Inferior parietal cortex (tissue), 1 donor: Measurements from ENCODE around the gene KLF14.
"Not testable (repeated sequence)": the region's sequence is repeated elsewhere in the genome, so short reads cannot be mapped to it uniquely, and the experiment has no call there.

Experiments used
- DNase-seq: peaks from one replicate; pipeline ENCODE4 v3.0.0-alpha.2; 2016; ENCODE audit errors: extremely low spot score

The KLF14 gene

DNA sequence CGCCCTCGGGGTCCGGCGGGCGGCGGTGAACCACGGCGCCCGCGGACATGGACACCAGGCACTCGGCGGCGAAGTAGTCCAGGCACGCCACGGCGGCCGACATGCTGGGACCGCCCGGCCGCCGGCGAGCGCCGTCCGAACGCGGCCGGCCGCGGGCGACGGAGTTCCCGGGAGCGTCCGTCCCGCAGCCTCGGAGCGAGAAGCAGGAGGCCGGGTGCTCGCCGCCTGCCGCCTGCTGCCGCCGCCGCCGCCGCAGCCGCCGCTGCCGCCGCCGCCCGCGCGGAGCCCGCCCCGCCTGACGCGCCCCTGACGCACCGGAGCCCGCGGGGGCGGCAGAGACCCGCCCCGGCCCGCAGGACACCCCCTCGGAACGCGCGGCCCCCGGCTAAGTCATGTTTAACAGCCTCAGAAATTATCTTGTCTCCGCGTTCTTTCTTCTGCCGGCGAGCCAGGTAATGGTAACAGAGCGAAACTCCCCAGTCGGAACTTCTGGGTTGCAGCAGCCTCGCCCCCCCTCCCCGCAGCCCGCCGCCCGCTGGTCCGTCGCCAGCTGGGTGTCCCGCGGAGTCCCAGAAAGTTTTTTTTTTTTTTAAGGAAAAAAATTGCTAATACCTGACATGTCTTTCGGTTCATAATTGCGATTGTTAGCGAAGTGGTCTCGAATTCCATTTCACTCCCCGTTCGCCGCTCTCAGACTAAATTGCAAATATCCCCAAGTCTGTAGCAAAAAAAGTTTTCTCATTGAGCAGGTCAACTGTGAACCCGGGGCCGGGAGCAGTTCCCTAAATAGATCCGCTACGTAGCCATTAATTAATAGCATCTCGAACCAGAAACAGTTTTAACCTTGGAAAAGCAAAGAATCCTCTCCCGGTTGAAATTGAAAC, at the start of gene KLF14:
Gene KLF14 (minus strand): TSS at position 277 of the 884 bp plus-strand sequence. CDS start 174 bp downstream, at position 103.
- DNase-seq = no peak

DNA sequence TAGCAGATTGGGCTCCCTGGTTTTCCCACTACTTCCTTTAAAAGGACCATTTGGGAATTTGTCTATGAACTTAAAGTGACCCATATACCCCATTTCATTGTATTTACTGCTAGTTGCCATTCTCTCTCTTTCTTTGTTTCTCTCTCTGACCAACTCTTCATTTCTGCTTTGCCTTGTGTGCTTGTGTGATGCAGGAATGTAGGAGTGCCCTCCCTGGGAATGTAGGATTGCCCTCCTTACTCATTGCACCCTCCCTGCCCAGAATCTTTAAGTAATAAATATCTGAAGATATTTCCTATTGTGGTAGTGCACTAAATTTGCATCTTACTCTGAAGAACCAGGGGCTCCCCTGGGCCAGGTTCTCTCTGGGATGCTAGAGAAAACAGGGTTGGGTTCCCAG, 47.3 kb upstream of the KLF14 start:
- no peak for DNase-seq

DNA sequence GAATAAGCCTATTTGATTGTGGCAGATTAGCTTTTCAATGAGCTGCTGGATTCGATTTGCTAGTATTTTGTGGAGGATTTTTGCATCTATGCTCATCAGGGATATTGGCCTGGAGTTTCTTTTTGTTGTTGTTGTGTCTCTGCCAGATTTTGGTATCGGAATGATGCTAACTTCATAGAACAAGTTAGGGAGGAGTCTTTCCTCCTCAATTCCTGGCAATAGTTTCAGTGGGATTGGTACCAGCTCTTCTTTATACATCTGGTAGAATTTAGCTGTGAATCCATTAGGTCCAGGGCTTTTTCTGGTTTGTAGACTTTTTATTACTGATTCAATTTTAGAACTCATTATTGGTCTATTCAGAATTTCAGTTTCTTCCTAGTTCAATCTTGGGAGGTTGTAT, 43.4 kb upstream of the KLF14 start:
- no peak for DNase-seq

- DNase-seq = not testable (repeated sequence)
Observed at GRCh38 chr7:130772456-130772855, 38.4 kb upstream of the KLF14 start.

- no peak for DNase-seq
Observed at GRCh38 chr7:130768854-130769253, 34.8 kb upstream of the KLF14 start.

DNA sequence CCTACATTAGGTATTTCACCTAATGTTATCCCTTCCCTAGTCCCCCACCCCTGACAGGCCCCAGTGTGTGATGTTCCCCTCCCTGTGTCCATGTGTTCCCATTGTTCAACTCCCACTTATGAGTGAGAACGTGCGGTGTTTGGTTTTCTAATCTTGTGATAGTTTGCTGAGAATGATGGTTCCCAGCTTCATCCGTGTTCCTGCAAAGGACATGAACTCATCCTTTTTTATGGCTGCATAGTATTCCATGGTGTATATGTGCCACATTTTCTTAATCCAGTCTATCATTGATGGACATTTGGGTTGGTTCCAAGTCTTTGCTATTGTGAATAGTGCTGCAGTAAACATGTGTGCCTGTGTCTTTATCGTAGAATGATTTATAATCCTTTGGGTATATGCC, 30.6 kb upstream of the KLF14 start:
- not testable (repeated sequence) for DNase-seq

GRCh38 chr7:130758429-130759056, 24.5 kb upstream of the KLF14 start:
- peak; percentile 68 for DNase-seq

GRCh38 chr7:130756316-130756715, 22.3 kb upstream of the KLF14 start:
- no peak for DNase-seq

DNA sequence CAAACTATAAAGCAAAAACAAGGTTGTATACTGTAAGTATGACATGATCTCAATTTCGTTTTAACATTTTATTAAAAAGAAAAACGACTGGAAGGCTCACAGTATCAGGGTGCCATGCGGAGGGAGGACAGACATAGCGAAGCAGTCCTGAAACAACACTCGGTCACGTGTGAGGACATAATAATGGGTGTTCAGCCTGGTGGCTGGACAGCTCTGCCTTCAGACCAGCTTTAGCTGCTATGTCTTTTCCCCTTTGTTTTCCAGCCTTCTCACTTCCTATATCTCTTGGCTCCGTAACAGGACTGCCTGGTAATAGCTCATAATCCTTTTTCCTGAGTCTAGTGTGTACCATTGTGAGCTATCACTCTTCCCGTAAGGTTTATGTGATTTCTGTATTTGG, 18.4 kb upstream of the KLF14 start:
- DNase-seq = no peak

- DNase-seq = no peak
Observed at GRCh38 chr7:130750755-130751154, 16.7 kb upstream of the KLF14 start.

DNA sequence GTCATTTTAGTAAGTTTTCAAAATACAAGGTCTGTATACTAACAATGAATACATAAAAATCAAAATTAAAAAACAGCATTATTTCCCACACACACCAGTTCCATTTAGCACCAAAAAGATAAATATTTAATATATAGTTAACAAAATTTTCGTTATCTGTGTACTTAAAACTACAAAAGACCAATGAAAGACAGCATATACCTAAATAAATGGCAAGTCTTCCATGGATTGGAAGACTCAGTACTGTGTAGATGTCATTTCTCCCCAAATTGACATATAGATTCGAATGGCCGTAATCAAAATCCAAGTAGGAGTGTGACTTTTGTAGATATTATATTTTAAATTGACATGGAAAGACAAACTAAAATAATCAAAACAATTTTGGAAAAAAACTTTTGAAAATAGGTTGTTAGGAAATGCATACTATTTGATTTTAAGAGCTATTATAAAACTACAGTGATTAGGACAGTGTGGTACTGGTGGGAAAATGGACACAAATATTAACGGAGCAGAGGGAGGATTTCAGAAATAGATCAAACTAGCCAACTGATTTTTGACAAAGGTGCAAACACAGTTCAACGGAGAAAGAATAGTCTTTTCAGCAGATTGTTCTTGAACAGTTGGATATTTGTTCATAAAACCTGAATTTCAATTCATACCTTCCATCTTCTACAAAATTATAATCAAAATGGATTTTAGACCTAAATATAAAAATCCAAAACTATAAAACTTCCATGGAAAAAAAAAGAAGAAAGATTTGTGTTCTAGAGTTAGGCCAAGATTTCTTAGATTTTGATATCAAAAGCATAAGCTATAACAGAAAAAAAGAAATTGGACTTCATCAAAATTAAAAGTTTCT, 14.8 kb upstream of the KLF14 start:
- DNase-seq = no peak

DNA sequence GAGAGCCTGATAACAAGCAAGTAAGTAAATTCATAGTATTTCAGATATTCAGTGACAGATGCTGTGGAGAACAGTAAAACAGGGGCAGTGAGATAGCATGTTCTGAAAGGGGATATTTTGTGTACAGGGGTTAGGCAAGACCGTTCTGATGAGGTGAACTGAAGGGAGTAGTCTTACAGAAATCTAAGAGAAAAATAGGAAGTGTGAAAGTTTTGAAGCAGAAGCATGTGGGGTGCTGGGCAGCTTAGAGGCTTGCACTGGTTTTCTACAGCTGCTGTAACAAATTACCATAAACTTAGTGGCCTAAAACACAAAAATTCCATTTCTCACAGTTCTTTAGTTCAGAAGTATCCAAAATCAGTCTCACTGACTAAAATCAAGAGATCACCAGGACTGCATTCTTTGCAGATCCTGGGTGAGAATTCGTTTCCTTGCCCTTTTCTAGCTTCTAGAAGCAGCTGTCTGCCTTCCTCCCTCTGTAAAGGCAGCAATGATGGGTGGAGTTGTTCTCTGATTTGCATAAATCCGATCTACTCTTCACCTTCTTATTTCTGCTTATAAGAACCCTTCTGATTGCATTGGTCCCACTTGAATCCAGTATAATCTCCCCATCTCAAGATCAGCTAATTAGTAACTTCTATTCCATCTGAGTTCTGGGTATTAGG, 7.5 kb upstream of the KLF14 start:
- no peak for DNase-seq

GRCh38 chr7:130740606-130741005, 6.6 kb upstream of the KLF14 start:
- DNase-seq = no peak

DNA sequence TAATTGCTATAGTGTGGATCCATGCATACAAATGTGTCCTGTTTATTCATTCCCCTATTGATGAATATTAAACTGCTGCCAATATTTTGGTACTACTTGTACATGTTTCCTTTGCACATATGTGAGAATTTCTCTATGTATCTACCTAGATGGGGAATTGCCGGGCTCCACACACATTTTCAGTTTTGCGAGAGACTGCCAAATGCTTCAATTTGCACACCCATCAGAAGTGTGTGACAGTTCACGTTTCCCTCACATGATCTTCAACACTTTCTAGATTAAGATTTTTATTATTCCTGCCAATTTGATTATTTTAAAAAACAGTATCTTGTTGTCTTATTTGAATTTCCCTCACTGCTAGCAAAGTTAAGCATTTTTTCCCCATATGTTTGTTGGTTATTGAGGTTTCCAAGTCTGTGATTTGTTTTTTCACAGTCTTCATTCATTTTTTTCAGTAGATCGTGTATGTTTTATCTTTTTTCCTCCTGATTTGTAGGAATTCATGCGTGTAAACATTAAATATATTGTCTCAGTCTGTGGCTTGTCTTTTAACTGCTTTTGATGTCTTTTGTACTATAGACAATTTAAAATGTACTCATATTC, 2.4 kb upstream of the KLF14 start:
- DNase-seq = no peak

DNA sequence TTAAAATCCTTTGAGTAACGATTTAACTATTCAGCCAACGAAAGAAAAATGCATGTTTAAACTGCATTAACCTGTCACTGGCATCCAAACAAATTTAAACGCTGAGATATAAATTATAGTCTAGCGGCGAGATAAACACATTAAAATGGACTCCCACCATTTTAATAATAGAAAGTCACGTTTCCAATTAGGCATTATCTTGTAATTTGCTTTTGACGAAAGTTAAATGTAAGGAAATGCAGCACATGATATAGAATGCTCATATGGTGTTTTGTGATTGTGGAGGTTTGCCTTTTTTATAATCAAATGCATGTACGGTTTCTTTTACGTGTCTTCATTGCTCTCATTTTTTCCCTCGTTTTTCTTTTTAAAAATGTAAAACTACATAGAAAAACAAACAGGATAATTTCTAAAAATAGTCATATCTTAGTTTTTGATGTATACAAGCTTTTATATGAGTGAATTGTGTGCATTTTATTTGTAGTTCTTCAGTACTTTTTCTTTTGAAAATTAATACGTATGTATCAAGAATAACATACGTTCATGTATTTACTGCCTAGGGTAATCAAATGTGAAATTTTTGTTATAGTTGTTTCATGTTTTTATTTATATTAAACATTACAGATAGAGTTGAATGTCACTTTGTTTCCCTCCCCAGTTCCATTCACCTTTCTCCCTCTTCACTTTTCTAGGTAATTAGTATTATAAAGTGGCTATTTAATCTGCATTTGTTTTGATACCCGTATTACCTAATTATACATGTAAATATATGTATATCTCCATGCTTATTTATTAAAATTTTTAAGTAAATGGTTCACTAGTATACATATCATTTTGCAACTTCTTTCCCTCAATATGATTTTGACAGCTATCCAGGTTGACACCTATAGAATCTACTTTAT, 1.1 kb upstream of the KLF14 start:
- DNase-seq = no peak

DNA sequence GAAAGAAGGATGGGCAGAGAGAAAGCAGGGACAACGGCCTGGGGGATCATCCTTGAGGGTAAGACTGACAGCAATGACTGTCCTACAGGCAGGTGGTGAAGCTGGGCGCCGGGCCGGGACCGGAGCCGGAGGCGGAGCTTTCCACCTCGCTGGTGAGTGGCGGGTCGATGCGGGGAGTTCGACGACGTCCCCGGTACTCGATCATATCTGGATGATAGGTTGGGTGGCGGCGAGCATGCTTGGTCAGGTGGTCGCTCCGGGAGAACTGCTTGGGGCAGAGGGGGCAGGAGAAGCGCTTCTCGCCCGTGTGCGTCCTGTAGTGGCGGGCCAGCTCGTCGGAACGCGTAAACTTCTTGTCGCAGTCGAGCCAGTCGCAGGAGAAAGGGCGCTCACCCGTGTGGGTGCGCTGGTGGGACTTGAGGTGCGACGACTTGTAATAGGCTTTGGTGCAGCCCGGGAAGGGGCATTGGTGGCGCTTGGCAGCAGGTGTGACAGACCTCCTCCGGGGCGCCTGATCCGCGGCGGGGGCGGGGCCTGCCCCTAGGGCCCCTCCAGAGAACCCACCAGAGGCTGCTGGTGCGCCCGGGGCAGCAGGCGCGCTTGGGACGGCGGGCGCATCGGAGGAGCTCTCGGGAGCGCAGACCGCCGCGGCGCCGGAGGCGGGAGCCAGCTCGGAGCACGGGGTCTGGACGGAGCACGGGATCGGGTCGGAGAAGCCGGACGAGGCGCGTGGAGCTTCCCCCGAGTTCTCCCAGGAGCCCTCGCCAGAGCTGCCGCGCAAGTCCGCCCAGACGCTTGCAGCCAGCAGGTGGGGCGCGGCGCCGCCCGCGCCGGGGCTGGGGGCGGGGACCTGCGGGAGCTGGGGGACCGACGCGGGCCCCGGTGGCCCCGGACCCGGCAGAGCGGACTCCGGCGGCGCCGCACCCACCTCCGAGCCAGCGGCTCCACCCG, 752 bp downstream of the KLF14 start:
- no peak for DNase-seq

- no peak for DNase-seq
Observed at GRCh38 chr7:130723784-130724183, 10.2 kb downstream of the KLF14 start.

DNA sequence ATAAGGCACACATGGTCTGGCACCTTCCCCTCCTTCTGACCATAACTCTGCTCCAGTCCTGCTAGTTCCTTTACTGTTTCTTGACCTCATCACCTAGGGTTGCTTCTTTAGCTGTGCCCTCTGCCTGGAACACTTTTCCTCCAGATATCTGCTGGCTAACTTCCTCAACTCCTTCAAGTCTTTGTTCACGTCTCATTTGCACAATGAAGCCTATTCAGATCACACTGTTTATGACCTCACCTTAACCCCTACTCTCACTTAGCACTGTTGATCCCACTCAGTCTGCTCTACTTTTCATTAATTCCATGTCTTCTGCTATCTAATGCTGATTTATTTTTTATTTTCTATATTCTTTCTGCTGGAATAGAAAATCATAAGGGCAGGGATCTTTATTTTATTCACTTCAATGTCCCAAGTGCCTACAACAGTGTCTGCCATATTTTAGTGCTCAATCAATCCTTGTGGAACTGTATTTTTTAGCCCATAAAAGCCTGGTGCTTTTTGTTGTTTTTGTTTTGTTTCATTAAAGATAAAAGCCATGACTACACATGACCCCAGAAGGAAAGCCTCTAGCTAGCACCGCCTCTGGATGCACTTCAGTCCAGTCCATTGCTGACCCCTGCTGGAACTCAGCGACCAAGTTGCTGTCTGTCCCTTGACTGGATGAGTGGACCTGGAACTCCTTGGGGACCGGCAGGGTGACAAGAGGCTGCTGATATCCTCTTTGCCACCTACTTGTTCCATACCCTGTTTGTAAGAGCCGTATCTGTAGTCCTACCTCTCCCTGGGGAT, 12.3 kb downstream of the KLF14 start:
- peak; percentile 75 for DNase-seq
